ENCODE results near the gene ZNF628.
"Not testable (repeated sequence)": the region's sequence is repeated elsewhere in the genome, so short reads cannot be mapped to it uniquely, and the experiment has no call there.

The ZNF628 gene

GRCh38 chr19:55484593-55485438 is 8.4 kb downstream of the ZNF628 start, which contains the start of gene NAT14:
Gene NAT14, plus strand, starts transcription at chr19:55485188. Its CDS starts 521 bp downstream, at chr19:55485709.
- DNase-seq (ENCODE audit: low spot score) = no peak

- no peak for DNase-seq (ENCODE audit: low spot score)
These were observed 9.1 kb downstream of the ZNF628 start for GRCh38 chr19:55485439-55486011.

GRCh38 chr19:55486043-55486970 is 9.9 kb downstream of the ZNF628 start:
- no peak for DNase-seq (ENCODE audit: low spot score)

GRCh38 chr19:55486971-55487923 is 10.8 kb downstream of the ZNF628 start:
- DNase-seq (ENCODE audit: low spot score) = peak; percentile 56

- DNase-seq (ENCODE audit: low spot score) = no peak
These were observed 11.7 kb downstream of the ZNF628 start, which contains the start of gene SSC5D for GRCh38 chr19:55487924-55488687. Gene SSC5D, plus strand, starts transcription at chr19:55488436. Its CDS starts 154 bp downstream, at chr19:55488590.

GRCh38 chr19:55488986-55489710 is 12.7 kb downstream of the ZNF628 start:
- no peak for DNase-seq (ENCODE audit: low spot score)

- DNase-seq (ENCODE audit: low spot score) = no peak
These were observed 13.5 kb downstream of the ZNF628 start for GRCh38 chr19:55489711-55490477.

- no peak for DNase-seq (ENCODE audit: low spot score)
These were observed 14.3 kb downstream of the ZNF628 start for GRCh38 chr19:55490478-55491432.

GRCh38 chr19:55491546-55492360 is 15.3 kb downstream of the ZNF628 start:
- no peak for DNase-seq (ENCODE audit: low spot score)

- no peak for DNase-seq (ENCODE audit: low spot score)
These were observed 16.0 kb downstream of the ZNF628 start for GRCh38 chr19:55492362-55492944.

GRCh38 chr19:55493052-55493644 is 16.7 kb downstream of the ZNF628 start:
- no peak for DNase-seq (ENCODE audit: low spot score)

GRCh38 chr19:55493645-55494171 is 17.3 kb downstream of the ZNF628 start:
- no peak for DNase-seq (ENCODE audit: low spot score)

- DNase-seq (ENCODE audit: low spot score) = no peak
These were observed 17.9 kb downstream of the ZNF628 start for GRCh38 chr19:55494172-55494761.

GRCh38 chr19:55495646-55496349 is 19.4 kb downstream of the ZNF628 start:
- no peak for DNase-seq (ENCODE audit: low spot score)

GRCh38 chr19:55496820-55497219 is 20.4 kb downstream of the ZNF628 start:
- not testable (repeated sequence) for DNase-seq (ENCODE audit: low spot score)
